ENCODE results near the gene AMMECR1L.
"Not testable (repeated sequence)": the region's sequence is repeated elsewhere in the genome, so short reads cannot be mapped to it uniquely, and the experiment has no call there.

AMMECR1L gene

DNA sequence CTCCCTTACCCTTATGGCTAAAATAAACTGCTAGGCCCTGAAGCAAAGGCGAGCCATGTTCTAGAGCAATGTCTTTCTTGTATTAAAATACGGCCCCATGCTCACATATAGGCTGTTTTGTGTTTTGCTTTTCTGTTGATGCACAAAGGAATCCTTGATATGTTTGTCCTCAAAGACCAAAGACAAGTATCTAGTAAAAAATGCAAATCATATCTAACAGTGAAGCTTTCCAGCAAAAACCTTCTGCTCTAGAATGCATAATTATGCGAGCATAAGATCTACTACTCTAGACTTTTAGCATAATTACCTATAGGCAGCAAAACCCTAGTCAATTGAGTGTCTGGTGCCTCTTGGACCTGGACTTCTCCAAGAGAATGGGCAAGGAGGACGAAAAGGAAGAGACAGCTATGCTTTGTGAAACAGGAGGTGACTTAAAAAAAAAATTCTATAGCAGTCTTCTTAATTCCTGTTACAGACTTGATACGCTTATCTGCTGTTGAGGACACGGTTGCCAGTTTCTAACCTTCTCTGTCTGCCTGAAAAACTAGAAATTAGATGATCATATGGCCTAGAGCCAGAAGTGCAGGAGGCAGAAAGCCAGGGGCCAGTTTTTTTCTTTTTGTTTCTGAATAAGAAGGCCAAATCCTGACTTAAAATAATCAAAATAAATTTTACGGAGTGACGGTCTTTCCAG lies 1.5 kb upstream of the AMMECR1L start:
- DNase-seq (ENCODE audit: low read depth in 2 of 2) = no peak

DNA sequence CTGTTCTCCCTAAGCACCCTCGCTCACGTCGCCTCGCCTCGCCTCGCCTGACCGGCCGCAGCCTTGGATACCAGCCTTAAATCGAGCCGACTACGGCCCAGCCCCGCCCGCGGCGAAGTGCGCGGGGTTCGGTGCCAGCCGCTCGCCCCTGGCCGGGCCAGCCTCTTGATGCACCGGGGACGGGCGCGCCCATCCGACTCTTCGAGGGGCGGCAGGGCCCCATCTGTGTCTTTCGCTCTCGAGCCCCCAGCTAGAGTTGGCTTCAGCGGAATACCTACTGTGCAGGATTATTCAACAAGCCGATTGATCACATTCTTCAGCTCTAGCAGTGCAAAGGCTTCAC lies 808 bp upstream of the AMMECR1L start:
- not testable (repeated sequence) for DNase-seq (ENCODE audit: low read depth in 2 of 2)

DNA sequence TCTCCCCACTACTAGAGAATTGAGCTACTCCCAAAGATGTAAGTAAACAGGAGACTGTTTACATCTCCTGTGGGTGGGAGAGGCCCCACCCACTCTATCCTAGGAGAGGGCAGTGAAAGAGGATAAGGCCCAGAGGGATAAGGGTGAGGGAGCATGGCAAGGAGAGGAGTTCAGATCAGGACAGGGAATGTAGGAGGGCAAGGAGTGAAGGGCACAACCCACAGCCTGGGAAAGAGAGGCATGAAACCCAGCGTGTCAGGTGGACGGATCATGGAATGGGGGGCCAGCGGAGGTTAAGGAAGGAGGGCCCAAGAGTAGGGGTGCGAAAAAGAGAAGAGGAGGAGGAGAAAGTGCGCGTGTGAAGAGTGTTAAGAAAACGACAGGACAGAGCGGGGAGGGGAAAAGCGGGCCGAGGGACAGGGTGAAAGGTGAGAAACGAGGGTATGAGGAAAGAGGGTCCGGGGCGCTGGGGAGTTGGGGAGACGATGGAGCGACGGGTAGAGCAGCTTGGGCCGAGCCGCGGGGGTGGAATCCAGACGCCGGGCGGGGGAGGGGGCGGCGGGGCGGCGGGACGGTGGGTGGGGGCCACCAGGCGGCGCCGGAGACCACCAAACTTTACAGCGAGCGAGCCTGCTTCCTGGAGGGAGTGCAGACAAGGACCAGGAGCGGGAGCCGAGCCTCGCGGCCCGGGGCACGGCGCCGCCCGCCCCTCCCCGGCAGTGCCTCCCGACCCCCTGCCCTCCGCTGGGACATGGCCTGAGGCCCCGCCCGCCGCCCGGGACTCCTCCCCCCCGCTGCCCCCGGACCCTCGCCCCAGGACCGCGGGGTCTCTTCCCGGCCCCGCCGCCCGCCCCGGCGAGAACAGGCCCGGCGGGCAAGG lies 655 bp downstream of the AMMECR1L start:
- not testable (repeated sequence) for DNase-seq (ENCODE audit: low read depth in 2 of 2)

DNA sequence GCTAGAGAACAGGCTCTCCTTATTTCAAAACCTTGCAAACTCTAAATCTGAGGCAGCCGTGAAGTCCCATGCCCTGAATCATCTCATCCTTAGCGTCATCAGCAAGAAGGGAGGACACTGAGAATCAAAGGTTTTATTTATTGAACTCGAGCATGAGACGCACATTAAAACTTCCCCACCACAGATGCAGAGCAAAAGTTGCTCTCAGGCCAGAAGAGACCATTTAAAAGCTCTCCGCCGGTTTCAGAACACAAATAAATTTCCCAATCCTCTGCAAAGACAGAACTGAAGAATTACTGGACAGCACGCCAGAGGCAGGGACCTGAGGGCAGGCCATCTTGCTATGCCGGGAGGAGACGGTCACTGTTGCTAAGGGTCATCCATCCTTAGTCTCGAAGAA lies 1.3 kb downstream of the AMMECR1L start:
- no peak for DNase-seq (ENCODE audit: low read depth in 2 of 2)

DNA sequence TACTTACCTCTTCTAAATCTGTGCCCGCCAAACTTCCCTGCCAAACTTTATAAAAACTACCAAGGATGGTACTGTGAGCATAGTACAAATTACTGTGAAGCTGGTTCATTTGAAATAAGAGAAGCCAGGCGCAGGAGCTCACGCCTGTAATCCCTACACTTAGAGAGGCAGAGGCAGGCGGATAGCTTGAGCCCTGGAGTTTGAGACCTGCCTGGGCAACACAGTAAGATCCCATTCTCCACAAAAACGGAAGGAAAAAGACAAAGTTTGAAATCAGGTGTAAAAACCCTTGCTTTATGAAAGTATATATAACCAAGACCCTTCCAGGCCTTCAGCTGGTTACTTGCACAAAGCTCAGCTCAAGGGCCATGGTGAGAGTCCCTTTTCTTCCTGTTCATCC lies 5.9 kb downstream of the AMMECR1L start:
- DNase-seq (ENCODE audit: low read depth in 2 of 2) = no peak

DNA sequence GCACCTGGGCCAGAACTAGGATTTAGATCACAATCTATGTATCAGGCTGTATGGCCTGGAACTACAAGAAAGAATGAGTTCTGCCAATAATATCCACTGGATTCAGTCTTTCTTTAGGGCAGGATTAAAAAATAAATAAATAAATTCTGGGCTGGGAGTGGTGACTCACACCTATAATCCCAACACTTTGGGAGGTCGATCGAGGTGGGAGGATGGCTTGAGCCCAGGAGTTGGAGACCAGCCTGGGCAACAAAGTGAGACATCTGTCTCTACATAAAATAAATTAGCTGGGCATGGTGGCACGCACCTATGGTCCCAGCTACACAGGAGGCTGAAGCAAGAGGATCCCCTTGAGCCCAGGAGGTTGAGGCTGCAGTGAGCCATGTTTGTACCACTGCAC lies 8.1 kb downstream of the AMMECR1L start:
- DNase-seq (ENCODE audit: low read depth in 2 of 2) = no peak

DNA sequence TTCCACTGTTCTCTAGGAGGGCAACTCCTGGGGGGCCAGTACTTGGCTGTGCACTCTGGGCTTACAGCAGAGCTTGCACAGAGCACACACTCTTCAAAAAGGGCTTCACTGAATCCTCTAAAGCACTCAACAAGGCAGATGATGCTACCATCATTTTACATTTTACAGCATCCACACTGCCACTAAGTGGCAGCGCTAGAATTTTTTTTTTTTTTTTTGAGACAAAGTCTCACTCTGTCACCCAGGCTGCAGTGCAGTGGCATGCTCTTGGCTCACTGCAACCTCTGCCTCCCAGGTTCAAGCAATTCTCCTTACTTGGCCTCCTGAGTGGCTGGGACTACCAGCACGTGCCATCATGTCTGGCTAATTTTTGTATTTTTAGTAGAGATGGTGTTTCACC lies 8.6 kb downstream of the AMMECR1L start:
- no peak for DNase-seq (ENCODE audit: low read depth in 2 of 2)

DNA sequence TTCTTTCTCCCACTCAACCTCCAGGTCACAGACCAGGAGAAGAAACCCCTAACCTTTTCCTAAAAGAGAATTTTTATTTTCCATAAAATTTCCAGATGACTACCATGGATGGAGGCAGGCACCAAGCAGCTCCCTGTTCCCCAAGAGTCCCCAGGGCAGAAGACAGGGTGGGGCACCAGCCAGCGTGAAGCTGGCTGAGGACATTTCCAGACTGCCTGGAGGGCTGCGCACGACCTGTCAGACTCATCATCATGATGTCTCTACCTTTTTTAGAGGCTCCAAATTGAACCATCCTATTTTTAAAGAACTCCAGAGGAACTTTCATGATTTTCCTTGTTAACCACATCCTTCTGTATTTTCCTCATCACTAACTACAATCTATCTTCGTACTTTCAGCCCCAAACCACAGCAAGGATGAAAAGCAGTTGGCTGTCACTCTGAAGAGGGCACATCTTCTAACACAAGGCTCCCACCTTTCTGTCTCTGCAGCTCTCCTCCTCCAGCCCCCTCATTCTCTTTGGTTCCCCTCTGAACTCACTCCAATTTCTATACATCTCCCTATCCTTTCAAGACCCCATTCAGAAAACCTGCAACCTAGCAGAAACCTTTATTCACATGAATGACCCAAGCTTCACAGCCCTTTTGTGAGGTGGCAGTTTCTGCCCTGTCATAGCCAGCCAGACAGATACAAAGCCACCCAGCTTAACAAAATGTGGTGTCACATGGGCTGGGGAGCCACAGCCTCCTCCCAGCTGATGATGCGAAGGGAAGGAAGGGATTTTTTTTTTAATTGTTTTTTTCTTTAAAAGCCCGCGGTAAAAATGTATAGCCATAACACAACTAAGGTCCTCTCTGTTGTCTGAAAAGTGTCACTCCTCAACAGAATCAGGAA lies 11.1 kb downstream of the AMMECR1L start:
- no peak for DNase-seq (ENCODE audit: low read depth in 2 of 2)

DNA sequence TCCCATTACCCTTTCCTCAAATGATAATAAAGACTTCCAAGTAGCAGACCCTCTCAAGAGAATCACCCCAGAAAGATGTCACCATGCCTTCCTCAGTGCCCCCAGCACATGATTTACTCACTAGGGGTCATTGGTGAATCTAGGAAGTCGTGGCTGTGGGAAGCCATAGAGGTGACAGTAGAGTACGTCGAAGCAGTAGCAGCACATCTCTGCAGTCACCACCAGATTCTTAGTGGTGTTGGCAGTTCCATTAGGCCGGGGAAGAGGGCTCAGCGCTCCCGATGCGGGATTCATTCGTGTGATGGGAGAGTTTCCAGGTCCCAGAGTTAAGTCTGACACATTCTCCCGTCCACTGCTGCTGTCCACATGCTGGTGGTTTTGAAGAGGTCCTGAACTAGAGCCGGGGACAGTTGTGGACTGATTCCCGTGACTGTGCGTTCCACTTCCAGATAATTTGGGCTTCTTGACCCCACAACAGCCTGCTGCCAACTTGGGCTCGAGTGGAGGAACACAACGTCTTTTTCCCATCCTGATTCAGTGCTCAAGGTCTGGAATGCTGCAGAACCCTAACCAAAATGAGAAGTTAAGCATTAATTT lies 12.0 kb downstream of the AMMECR1L start:
- DNase-seq (ENCODE audit: low read depth in 2 of 2) = no peak

DNA sequence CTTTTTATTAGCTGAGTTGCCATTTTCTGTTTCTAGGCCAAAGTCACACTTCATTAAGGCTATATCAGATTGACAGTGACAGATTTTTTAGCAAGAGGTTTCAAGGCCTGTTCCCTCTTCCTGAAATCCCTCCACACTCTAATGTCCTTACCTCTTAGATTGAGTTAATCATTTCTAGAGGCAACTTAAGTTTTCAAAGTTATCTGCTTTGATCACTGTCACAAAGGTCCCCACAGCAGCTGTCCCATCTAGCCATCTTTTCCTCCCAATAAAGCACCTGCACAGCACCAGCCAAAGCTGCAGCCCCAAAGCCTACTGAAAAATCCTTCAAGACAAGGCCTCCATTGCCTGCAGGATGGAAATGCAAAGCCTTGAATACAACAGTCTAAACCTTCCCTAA lies 13.4 kb downstream of the AMMECR1L start:
- DNase-seq (ENCODE audit: low read depth in 2 of 2) = no peak

DNA sequence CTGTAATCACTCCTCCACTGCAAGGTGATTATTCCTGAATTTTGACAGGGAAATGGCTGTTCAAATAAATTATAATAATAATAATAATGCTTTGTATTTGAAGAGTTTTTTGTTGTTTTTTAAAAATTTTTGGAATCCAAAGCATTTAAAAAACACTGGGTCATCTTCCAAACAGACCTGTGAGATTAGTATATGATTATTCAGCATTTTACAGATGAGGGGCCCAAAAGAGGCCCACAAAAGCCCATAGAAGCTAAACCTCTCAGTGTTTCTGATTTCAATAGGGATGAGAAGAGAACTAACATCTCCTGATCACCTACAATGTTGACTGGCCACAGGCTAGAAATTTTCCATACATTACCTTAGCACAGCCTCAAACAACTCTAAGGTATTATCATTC lies 19.8 kb downstream of the AMMECR1L start:
- DNase-seq (ENCODE audit: low read depth in 2 of 2) = no peak

DNA sequence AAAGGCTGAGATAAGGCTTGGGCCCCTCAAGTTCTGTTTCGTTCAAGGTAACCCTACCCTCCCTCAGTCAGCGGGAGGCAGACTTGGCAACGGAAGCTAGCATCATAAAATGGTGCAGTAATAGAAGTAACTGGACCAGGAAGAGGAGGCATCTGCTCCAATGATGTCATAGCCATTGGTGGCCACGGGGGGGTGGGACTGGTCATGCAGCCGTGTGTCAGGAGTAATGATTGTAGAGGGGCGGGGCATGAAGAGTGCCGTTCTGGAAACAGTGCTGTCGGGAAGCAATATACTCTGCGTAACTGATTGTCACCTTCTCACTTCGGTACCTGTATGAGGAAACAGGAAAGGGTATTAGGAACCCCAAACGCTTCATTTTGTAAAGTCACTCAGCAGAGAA lies 20.9 kb downstream of the AMMECR1L start:
- DNase-seq (ENCODE audit: low read depth in 2 of 2) = no peak

DNA sequence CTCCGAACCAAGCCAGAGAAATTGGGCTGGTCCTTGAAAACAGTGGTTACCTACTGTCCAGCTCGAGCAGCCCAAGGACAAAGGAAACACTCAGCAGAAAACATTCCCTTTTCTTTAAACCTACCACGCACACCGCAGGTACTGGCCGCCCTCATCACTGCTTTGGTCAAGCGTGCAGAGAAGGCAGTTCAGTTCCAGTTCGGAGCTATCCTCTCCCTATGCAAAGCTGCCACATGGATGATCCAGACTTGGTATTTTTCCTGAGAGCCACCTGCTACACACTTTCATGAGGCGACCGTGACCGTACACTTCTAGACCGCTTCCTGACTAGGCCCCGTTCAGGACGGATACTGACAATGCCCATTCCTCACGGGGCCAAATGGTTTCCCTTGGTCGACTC lies 23.5 kb downstream of the AMMECR1L start:
- no peak for DNase-seq (ENCODE audit: low read depth in 2 of 2)

DNA sequence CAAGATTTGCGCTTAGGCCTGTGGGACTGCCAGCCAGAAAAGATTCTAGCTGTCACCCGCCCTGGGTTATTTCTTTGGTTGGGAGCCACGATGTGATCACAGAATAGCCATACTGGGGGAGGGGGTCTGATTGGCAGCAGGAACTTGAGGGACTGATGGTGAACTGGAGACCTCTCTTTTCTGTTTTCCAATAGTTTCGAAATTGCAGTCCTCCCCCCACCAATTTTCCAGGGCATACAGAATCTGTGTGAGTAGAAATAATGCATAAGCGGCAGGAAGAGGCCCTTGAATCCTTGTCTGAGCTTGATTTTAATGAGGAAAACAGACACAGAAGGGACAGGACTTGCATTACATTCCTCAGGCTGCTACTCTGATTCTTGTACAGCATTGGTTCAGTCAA lies 25.6 kb downstream of the AMMECR1L start:
- no peak for DNase-seq (ENCODE audit: low read depth in 2 of 2)

DNA sequence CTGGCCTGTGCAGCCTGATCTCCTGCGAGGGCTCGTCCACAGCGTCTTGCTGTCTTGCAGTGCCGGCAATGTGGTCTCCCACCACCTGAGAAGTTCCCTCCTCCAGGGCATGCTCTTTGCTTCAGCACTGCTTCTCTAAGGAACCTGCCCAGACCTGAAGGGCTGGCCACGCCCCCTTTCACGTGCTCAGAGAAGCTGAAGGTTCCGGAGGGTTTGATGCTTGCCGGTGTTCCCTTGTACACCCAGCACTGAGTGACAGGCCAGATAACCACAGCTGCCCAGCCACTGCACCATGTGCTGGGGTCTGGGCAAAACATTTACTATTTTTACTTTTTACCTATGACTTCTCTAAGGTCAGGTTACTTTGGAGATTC lies 26.1 kb downstream of the AMMECR1L start:
- peak; percentile 30 to 32 for DNase-seq (ENCODE audit: low read depth in 2 of 2)

DNA sequence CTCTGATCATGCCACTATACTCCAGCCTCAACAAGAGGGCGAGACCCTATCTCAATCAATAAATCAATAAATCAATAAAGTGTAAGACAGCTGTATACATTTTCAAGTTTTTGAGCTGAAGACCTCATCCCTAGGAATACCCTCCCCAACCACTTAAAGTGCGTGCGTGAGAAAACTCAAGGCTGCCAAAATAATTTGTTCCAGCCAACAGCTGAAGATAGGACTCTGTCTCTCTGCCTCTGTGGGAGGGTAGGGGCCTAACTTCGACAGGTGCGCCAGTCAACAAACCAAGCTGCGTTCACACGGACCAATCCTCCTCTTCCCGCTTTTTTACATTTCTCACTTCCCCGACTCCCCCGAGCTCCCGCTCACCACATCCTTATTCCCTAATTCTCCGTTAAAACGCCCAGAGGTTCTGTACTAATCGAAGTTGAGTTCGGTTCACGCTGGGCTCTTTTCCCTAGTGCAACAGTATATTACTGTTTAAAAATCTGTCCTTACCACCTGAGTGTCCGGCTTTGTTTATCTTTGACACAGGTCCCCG lies 28.4 kb downstream of the AMMECR1L start:
- DNase-seq (ENCODE audit: low read depth in 2 of 2) = no peak

DNA sequence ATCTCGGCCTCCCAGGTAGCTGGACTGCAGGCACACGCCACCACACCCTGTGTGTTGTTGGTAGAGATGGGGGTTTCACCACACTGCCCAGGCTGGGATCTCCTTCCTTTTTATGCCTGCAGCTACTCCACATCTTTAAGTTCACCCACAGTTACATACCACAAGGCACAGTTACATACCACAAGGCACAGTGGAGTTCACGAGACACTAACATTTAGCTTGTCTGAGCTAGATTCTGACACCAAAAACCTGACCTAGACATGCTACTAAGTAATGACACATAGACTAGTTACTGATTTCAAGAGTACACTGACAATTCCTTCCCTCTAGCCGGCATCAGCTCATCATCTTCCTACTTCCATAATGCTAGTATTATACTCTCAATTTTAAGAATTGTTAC lies 32.1 kb downstream of the AMMECR1L start:
- no peak for DNase-seq (ENCODE audit: low read depth in 2 of 2)

DNA sequence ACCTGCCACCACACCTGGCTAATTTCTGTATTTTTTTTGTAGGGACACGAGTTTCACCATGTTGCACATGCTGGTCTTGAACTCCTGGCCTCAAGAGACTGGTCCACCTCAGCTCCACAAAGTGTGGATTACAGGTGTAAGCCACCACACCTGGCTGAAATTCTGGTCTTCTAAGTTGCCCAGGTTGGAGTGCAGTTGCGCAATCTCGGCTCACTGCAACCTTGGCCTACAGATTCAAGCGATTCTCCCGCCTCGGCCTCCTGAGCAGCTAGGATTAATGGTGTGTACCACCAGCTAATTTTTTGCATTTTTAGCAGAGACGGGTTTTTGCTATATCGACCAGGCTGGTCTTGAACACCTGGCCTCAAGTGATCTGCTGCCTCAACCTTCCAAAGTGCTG lies 33.4 kb downstream of the AMMECR1L start:
- DNase-seq (ENCODE audit: low read depth in 2 of 2) = no peak

DNA sequence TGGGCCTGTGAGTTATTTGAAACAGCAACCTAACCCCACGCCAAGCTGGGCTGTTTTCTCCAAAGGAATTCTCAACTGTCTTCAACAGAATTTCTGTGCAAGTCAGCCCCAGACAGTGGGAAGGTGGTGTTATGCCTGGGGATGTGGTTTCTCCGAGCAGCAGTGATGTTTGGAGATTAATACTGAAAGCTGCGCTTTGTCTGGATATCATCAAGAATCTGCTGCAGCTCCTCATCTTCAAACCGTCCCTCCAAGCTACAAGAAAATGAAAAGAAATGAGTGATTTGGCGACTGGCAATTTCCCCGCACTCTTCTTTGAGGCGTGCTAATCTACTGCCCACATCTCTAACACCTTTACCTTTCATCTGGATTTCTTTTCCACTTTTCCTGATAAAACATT lies 37.8 kb downstream of the AMMECR1L start:
- no peak for DNase-seq (ENCODE audit: low read depth in 2 of 2)

DNA sequence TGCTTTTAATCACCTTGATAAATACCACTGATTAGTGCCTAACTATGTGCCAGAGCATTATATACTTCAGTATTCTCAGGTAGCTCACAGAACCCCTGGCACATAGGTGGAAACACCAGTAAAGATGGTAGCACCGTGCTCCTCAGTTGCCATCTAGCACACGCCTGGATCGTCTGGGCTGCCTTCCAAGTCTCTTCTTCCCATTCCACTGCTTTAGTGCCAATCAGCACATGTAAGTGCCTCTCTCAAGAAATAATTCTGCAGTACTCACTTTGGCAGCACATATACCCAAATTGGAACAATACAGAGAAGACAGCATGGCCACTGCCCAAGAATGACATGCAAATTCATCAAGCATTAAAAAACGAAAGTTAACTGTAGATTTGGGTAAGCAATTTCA lies 40.8 kb downstream of the AMMECR1L start:
- DNase-seq (ENCODE audit: low read depth in 2 of 2) = no peak

DNA sequence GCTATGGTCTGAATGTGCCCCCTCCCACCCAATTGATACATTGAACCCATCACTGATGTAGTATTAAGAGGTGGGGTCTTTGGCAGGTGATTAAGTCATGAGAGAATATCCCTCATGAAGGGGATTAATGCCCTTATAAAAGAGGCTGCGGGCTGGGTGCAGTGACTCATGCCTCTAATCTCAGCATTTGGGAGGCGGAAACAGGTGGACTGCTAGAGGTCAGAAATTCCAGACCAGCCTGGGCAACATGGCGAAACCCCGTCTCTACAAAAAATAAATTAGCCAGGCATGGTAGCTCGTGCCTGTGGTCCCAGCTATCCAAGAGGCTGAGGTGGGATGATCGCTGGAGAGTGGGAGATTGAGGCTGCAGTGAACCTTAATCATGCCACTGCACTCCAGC lies 42.1 kb downstream of the AMMECR1L start:
- DNase-seq (ENCODE audit: low read depth in 2 of 2) = no peak
